HepG2 (cell line): Measurements from ENCODE around the gene AKAP10.

Experiments used
- CHD2 ChIP-seq: IDR thresholded peaks from 2 replicates; pipeline ENCODE4 v1.6.1; 2011; ENCODE audit warnings: low read depth, low read length, improper control_type of control experiment
- POLR2AphosphoS5 ChIP-seq: IDR thresholded peaks from 2 replicates; pipeline ENCODE4 v1.6.1; 2012; ENCODE audit warnings: low read depth, low read length
- SP140L ChIP-seq: sonication (generic); formaldehyde crosslinking; IDR thresholded peaks from 2 replicates; pipeline ENCODE4 v1.4.0; 2020; ENCODE audit warnings: missing genetic modification reagents, borderline replicate concordance

- TF ChIP-seq SP140L (CRISPR knock-in tag) (no peak), POLR2AphosphoS5 (no peak), CHD2 (no peak)
These were observed 103.4 kb downstream of the AKAP10 start for GRCh38 chr17:19874256-19874655.
